Loucy (cell line): Measurements from ENCODE around the gene SPOP.

ENCODE experiments used
- H2AFZ ChIP-seq: fragments of 200-600 bp; sonication (generic); 2 replicates; pipeline ENCODE4 v1.6.0; 2016; ENCODE audit warnings: antibody characterized with exemption, mild to moderate bottlenecking, low read length, moderate library complexity
- H3F3A ChIP-seq: fragments of 200-600 bp; 2 replicates; pipeline ENCODE4 v1.6.0; 2016; ENCODE audit warnings: antibody characterized with exemption, low read depth, mild to moderate bottlenecking
- H3K27me3 ChIP-seq: fragments of 200-600 bp; sonication (generic); 2 replicates; pipeline ENCODE4 v1.6.1; 2014; ENCODE audit warnings: low read length, mild to moderate bottlenecking; ENCODE audit not compliant: insufficient read depth, poor library complexity, severe bottlenecking
- H3K36me3 ChIP-seq: fragments of 200-600 bp; sonication (generic); 2 replicates; pipeline ENCODE4 v1.6.1; 2016; ENCODE audit warnings: low read length; ENCODE audit not compliant: insufficient read depth
- H3K4me1 ChIP-seq: fragments of 200-600 bp; sonication (generic); 2 replicates; pipeline ENCODE4 v1.5.1; 2014; ENCODE audit warnings: low read length, mild to moderate bottlenecking; ENCODE audit not compliant: insufficient read depth, poor library complexity, severe bottlenecking
- H3K4me2 ChIP-seq: fragments of 200-600 bp; sonication (generic); 2 replicates; pipeline ENCODE4 v1.6.0; 2014; ENCODE audit warnings: antibody characterized with exemption, low read length, low read depth, mild to moderate bottlenecking; ENCODE audit not compliant: poor library complexity, severe bottlenecking
- H3K4me3 ChIP-seq: fragments of 200-600 bp; sonication (generic); 2 replicates; pipeline ENCODE4 v1.5.1; 2014; ENCODE audit warnings: low read length, mild to moderate bottlenecking, mixed read lengths; ENCODE audit not compliant: poor library complexity, severe bottlenecking
- H3K79me2 ChIP-seq: fragments of 200-600 bp; sonication (generic); 2 replicates; pipeline ENCODE4 v1.6.1; 2014; ENCODE audit warnings: low read length; ENCODE audit not compliant: insufficient read depth
- H3K9ac ChIP-seq: fragments of 200-600 bp; sonication (generic); 2 replicates; pipeline ENCODE4 v1.6.0; 2014; ENCODE audit warnings: mild to moderate bottlenecking, low read depth, low read length, moderate library complexity; ENCODE audit not compliant: poor library complexity, severe bottlenecking
- H3K9me2 ChIP-seq: fragments of 200-600 bp; sonication (generic); replicated peaks from 2 replicates; pipeline ENCODE4 v1.6.1; 2016; ENCODE audit warnings: low read depth, low read length, mixed read lengths
- H3K9me3 ChIP-seq: fragments of 200-600 bp; sonication (generic); 2 replicates; pipeline ENCODE4 v1.6.1; 2014; ENCODE audit warnings: mild to moderate bottlenecking, antibody characterized with exemption, low read length, low read depth; ENCODE audit not compliant: insufficient read depth
- H4K20me1 ChIP-seq: fragments of 200-600 bp; sonication (generic); 2 replicates; pipeline ENCODE4 v1.6.0; 2014; ENCODE audit warnings: antibody characterized with exemption, low read length, mild to moderate bottlenecking; ENCODE audit not compliant: insufficient read depth, poor library complexity, severe bottlenecking
- CTCF ChIP-seq: fragments of 200-600 bp; sonication (generic); conservative IDR thresholded peaks from 2 replicates; pipeline ENCODE4 v1.5.1; 2014; ENCODE audit warnings: mild to moderate bottlenecking, antibody characterized with exemption, low read length
- EZH2phosphoT487 ChIP-seq: fragments of 200-600 bp; IDR thresholded peaks from 2 replicates; pipeline ENCODE4 v1.6.1; 2018; ENCODE audit warnings: antibody characterized with exemption, mild to moderate bottlenecking, moderate library complexity, borderline replicate concordance

The SPOP gene

GRCh38 chr17:49549691-49550678, 127.9 kb downstream of the SPOP start:
- H3K79me2 ChIP-seq = no peaks in the 10 kb centered on the region
- no peak overlapping the region for H3K4me2 ChIP-seq
- peaks cover 7% of the 10 kb centered on the region for H3K4me1 ChIP-seq
- H3K9me3 ChIP-seq = no peaks in the 10 kb centered on the region
- no peak overlapping the region for H2AFZ ChIP-seq
- no peak overlapping the region for H3K4me3 ChIP-seq
- H4K20me1 ChIP-seq = no peaks in the 10 kb centered on the region
- no peaks in the 10 kb centered on the region for H3K36me3 ChIP-seq
- no peaks in the 10 kb centered on the region for H3K27me3 ChIP-seq
- TF ChIP-seq CTCF = no peak
- no peak for TF ChIP-seq EZH2phosphoT487
- H3K9me2 ChIP-seq = no peaks in the 10 kb centered on the region
- no peaks in the 10 kb centered on the region for H3F3A ChIP-seq
- H3K9ac ChIP-seq = no peak overlapping the region

GRCh38 chr17:49549311-49549605, 128.6 kb downstream of the SPOP start:
- H3K4me2 ChIP-seq = no peak overlapping the region
- H3K27me3 ChIP-seq = no peaks in the 10 kb centered on the region
- H3K4me3 ChIP-seq = no peak overlapping the region
- H3K9ac ChIP-seq = no peak overlapping the region
- H3K9me3 ChIP-seq = no peaks in the 10 kb centered on the region
- H3K9me2 ChIP-seq = no peaks in the 10 kb centered on the region
- H3K36me3 ChIP-seq = no peaks in the 10 kb centered on the region
- H2AFZ ChIP-seq = no peak overlapping the region; the same call in 1 of the 2 replicates
- no peaks in the 10 kb centered on the region for H4K20me1 ChIP-seq
- no peaks in the 10 kb centered on the region for H3K79me2 ChIP-seq
- no peaks in the 10 kb centered on the region for H3F3A ChIP-seq
- TF ChIP-seq CTCF = no peak
- TF ChIP-seq EZH2phosphoT487 = no peak
- peaks cover 7% of the 10 kb centered on the region for H3K4me1 ChIP-seq
